Subcutaneous abdominal adipose tissue (tissue), 5 donors: ENCODE measurements around the gene BMP7.
"Not testable (repeated sequence)": the region's sequence is repeated elsewhere in the genome, so short reads cannot be mapped to it uniquely, and the experiment has no call there.

ENCODE experiments used
- H3K27ac ChIP-seq: one replicate; pipeline ENCODE4 v1.7.0; 2013; ENCODE audit warnings: low read depth, mild to moderate bottlenecking, inconsistent platforms, low read length, moderate library complexity
- H3K27me3 ChIP-seq, 5 donors: one replicate each; pipeline ENCODE4 v1.7.0; 2013; ENCODE audit warnings: low read length in 5 of 5, inconsistent platforms in 1 of 5; ENCODE audit not compliant: control insufficient read depth in 5 of 5, insufficient read depth in 4 of 5
- H3K36me3 ChIP-seq, 5 donors: one replicate each; pipeline ENCODE4 v1.7.0; 2013; ENCODE audit warnings: low read length in 5 of 5; ENCODE audit not compliant: control insufficient read depth in 5 of 5, insufficient read depth in 5 of 5
- H3K4me1 ChIP-seq, 5 donors: one replicate each; pipeline ENCODE4 v1.7.0; 2013; ENCODE audit warnings: low read length in 5 of 5, mild to moderate bottlenecking in 3 of 5, moderate library complexity in 1 of 5; ENCODE audit not compliant: control insufficient read depth in 5 of 5, insufficient read depth in 5 of 5
- H3K4me3 ChIP-seq, 5 donors: one replicate each; pipeline ENCODE4 v1.7.0; 2013; ENCODE audit warnings: low read length in 5 of 5, low read depth in 1 of 5
- H3K9ac ChIP-seq, 5 donors: one replicate each; pipeline ENCODE4 v1.7.0; 2013; ENCODE audit warnings: low read length in 5 of 5, mild to moderate bottlenecking in 4 of 5, moderate library complexity in 3 of 5
- H3K9me3 ChIP-seq, 5 donors: one replicate each; pipeline ENCODE4 v1.7.0; 2013; ENCODE audit warnings: low read length in 5 of 5; ENCODE audit not compliant: control insufficient read depth in 5 of 5
- donor health status: healthy.
- donor health status: healthy.
- donor health status: healthy.
- donor health status: healthy.
- donor health status: healthy.

BMP7 gene

GRCh38 chr20:57160985-57161384 is 105.5 kb downstream of the BMP7 start:
- H3K9ac ChIP-seq = no peak overlapping the region
- H3K27ac ChIP-seq = no peak overlapping the region
- peaks cover 0 to 10% (median 9%) of the 10 kb centered on the region in 5 donors for H3K27me3 ChIP-seq
- no peaks in the 10 kb centered on the region for H3K4me1 ChIP-seq
- H3K4me3 ChIP-seq = no peak overlapping the region
- no peaks in the 10 kb centered on the region for H3K36me3 ChIP-seq
- H3K9me3 ChIP-seq = no peaks in the 10 kb centered on the region

- no peak overlapping the region for H3K27ac ChIP-seq
- no peak overlapping the region for H3K4me3 ChIP-seq
- no peak overlapping the region for H3K9ac ChIP-seq
- no peaks in the 10 kb centered on the region for H3K36me3 ChIP-seq
- no peaks in the 10 kb centered on the region for H3K4me1 ChIP-seq
- H3K27me3 ChIP-seq = peaks cover 0 to 10% (median 9%) of the 10 kb centered on the region in 5 donors
- no peaks in the 10 kb centered on the region for H3K9me3 ChIP-seq
Observed at GRCh38 chr20:57159945-57160610, 106.4 kb downstream of the BMP7 start.

- Histone ChIP-seq H3K4me1 (no peaks in the 10 kb centered on the region), H3K9me3 (no peaks in the 10 kb centered on the region), H3K9ac (no peak overlapping the region)
Observed at GRCh38 chr20:57159193-57159851, 107.1 kb downstream of the BMP7 start.

GRCh38 chr20:57158474-57158873 is 108.0 kb downstream of the BMP7 start:
- no peak overlapping the region for H3K27ac ChIP-seq
- no peaks in the 10 kb centered on the region for H3K4me1 ChIP-seq
- no peak overlapping the region for H3K9ac ChIP-seq
- no peaks in the 10 kb centered on the region for H3K36me3 ChIP-seq
- peaks cover 0 to 10% (median 4%) of the 10 kb centered on the region in 5 donors for H3K27me3 ChIP-seq
- no peaks in the 10 kb centered on the region for H3K9me3 ChIP-seq
- no peak overlapping the region for H3K4me3 ChIP-seq

More at GRCh38 chr20:57159193-57159851, 107.1 kb downstream of the BMP7 start:
- Histone ChIP-seq H3K4me3 (no peak overlapping the region), H3K36me3 (no peaks in the 10 kb centered on the region), H3K27ac (no peak overlapping the region), H3K27me3 (peaks cover 0 to 6% (median 5%) of the 10 kb centered on the region in 5 donors)

GRCh38 chr20:57157787-57158186 is 108.7 kb downstream of the BMP7 start:
- H3K27me3 ChIP-seq = peaks cover 0 to 10% (median 6%) of the 10 kb centered on the region in 5 donors
- not testable (repeated sequence) for H3K27ac ChIP-seq, H3K36me3 ChIP-seq, H3K4me3 ChIP-seq, H3K9ac ChIP-seq, H3K4me1 ChIP-seq, H3K9me3 ChIP-seq

- Histone ChIP-seq H3K27me3 (peaks cover 0 to 10% (median 5%) of the 10 kb centered on the region in 5 donors), H3K9me3 (no peaks in the 10 kb centered on the region), H3K4me3 (no peak overlapping the region), H3K27ac (no peak overlapping the region), H3K36me3 (no peaks in the 10 kb centered on the region), H3K4me1 (no peaks in the 10 kb centered on the region), H3K9ac (no peak overlapping the region)
Observed at GRCh38 chr20:57157106-57157691, 109.2 kb downstream of the BMP7 start.

GRCh38 chr20:57156011-57156729 is 110.3 kb downstream of the BMP7 start:
- no peak overlapping the region for H3K4me3 ChIP-seq
- peaks cover 0 to 4% (median 0%) of the 10 kb centered on the region in 5 donors for H3K9me3 ChIP-seq
- no peaks in the 10 kb centered on the region for H3K4me1 ChIP-seq
- peaks cover 0 to 10% (median 0%) of the 10 kb centered on the region in 5 donors for H3K27me3 ChIP-seq
- no peaks in the 10 kb centered on the region for H3K36me3 ChIP-seq
- no peak overlapping the region for H3K27ac ChIP-seq
- H3K9ac ChIP-seq = no peak overlapping the region

GRCh38 chr20:57155415-57155814 is 111.0 kb downstream of the BMP7 start:
- no peaks in the 10 kb centered on the region for H3K36me3 ChIP-seq
- no peaks in the 10 kb centered on the region for H3K4me1 ChIP-seq
- peaks cover 0 to 5% (median 0%) of the 10 kb centered on the region in 5 donors for H3K9me3 ChIP-seq
- H3K9ac ChIP-seq = no peak overlapping the region
- no peak overlapping the region for H3K4me3 ChIP-seq
- no peak overlapping the region for H3K27ac ChIP-seq
- H3K27me3 ChIP-seq = peaks cover 0 to 7% (median 0%) of the 10 kb centered on the region in 5 donors

GRCh38 chr20:57153238-57153905 is 113.1 kb downstream of the BMP7 start:
- Histone ChIP-seq H3K27me3 (peaks cover 0 to 6% (median 4%) of the 10 kb centered on the region in 5 donors), H3K9me3 (peaks cover 0 to 5% (median 0%) of the 10 kb centered on the region in 5 donors), H3K4me3 (no peak overlapping the region), H3K4me1 (no peaks in the 10 kb centered on the region), H3K27ac (no peak overlapping the region), H3K9ac (no peak overlapping the region), H3K36me3 (no peaks in the 10 kb centered on the region)
